PC-3 (cell line): ENCODE measurements around the gene WWP2.

Experiments
- CTCF ChIP-seq: fragments of 300-600 bp; sonication (generic); conservative IDR thresholded peaks from 2 replicates; pipeline ENCODE4 v1.5.1; 2017; ENCODE audit warnings: antibody characterized with exemption, low read depth, mild to moderate bottlenecking, low read length
- EZH2 ChIP-seq: fragments of 300-600 bp; sonication (generic); IDR thresholded peaks from one replicate; pipeline ENCODE4 v1.6.1; 2017; ENCODE audit warnings: antibody characterized with exemption, mild to moderate bottlenecking, low read length; ENCODE audit not compliant: unreplicated experiment
- EZH2phosphoT487 ChIP-seq: fragments of 300-600 bp; sonication (generic); IDR thresholded peaks from 2 replicates; pipeline ENCODE4 v1.6.1; 2018; ENCODE audit warnings: mild to moderate bottlenecking, antibody characterized with exemption, low read length, borderline replicate concordance

DNA sequence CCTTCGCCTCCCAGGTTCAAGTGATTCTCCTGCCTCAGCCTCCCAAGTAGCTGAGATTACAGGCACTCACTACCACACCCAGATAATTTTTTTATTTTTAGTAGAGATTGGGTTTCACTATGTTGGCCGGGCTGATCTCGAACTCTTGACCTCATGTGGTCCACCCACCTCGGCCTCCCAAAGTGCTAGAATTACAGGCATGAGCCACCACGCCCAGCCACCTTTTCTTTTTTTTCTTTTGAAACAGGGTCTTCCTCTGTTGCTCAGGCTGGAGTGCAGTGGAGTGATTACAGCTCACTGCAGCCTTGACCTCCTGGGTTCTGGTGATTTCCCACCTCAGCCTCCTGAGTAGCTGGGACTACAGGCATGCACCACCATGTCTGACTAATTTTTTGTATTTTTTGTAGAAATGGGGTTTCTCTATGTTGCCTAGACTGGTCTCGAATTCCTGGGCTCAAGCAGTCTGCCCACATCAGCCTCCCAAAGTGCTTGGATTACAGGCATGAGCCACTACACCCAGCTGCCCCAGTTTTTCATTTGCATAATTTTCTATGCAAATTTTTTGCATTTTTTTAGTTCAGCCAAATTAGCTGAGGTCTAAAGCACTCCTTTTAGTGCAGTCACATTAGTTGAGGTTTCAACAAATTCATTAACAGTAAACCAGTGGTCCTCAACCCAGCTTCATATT lies 11.3 kb downstream of the WWP2 start:
- no peak for TF ChIP-seq CTCF
- no peak for TF ChIP-seq EZH2phosphoT487
- no peak for TF ChIP-seq EZH2
